Cardiac septum (tissue), 1 donor: ENCODE data around the gene FECH. TPM values are rescaled to one million over a fixed set of nuclear protein-coding genes. Genes with fewer than 3 reads are reported as not detected.
"Not testable (repeated sequence)": the region's sequence is repeated elsewhere in the genome, so short reads cannot be mapped to it uniquely, and the experiment has no call there.

Source experiments
- DNase-seq: peaks from one replicate; pipeline ENCODE4 v3.0.0-alpha.2; 2020; ENCODE audit warnings: low spot score
- intact Hi-C: fragments of 100-400 bp; cut with DNase I; formaldehyde crosslinking; loops from one replicate; pipeline ENCODE4 v1.14.0; 2022
- long read RNA-seq: library from polyadenylated mRNA; unstranded; transcript quantifications from one replicate; pipeline ENCODE4 v2.0.0, GENCODE V29; 2021
- total RNA-seq: library from RNA; stranded (reverse); fragmentation: NEBNext Ultra II Directional; extraction: Animal tissue kit (Norgen Biotek cat#: 25700); gene quantifications from one replicate; pipeline ENCODE4 v1.2.1, GENCODE V29; 2021
- donor health status: DM: no; HTN: no; CAD: no.

The FECH gene, protein sequence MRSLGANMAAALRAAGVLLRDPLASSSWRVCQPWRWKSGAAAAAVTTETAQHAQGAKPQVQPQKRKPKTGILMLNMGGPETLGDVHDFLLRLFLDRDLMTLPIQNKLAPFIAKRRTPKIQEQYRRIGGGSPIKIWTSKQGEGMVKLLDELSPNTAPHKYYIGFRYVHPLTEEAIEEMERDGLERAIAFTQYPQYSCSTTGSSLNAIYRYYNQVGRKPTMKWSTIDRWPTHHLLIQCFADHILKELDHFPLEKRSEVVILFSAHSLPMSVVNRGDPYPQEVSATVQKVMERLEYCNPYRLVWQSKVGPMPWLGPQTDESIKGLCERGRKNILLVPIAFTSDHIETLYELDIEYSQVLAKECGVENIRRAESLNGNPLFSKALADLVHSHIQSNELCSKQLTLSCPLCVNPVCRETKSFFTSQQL
- total RNA-seq = 39.5 TPM
- long read RNA-seq, transcript FECH-201 (11 exons, 3,853 nt) = major isoform, 49 of 71 reads
- long read RNA-seq, transcript FECH-202 (11 exons, 2,526 nt) = minor isoform, 6 of 71 reads
- long read RNA-seq, partial matches to known transcripts = 6 of 71 reads
- long read RNA-seq, other reads (novel, unspliced or antisense) = 10 of 71 reads

DNA sequence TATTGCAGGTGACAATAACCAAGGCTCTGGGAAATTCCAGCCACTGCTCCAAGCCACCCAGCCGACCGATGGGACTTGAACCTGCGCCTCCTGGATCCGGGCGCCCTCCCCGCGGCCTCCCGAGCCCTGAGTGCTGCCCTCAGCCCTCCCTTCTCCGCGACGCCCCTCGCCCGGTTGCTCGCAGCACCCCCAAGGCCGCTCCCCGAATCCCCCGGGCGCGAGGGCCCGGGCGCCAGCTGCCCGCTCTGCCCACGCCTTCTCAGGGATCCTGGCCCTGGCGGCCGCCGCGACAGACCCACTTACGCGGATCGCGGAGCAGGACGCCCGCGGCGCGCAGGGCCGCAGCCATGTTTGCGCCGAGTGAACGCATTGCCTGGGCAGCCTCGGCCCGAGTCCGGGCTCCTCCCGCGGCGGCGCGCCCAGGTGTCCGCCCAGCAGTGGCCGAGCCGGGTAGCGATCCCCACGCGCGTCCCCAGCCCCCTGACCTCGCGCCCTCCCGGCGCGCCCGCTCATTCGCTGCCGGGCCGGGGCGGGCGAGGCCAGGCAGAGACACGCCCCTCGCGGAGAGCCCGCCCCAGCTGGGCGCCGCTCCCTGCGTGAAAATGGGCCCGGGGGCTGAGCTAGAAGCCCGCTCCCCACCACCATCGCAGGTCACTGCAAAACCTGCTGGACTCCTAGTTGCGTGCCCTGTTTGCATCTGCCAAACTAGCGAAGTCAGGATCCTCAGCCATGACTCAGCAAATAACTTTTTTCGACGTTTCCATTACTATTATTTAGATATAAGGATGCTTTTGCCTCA is at the start of gene FECH:
Gene FECH (minus strand): TSS at position 452 of the 799 bp plus-strand sequence. CDS start 82 bp downstream, at position 370.
- DNase-seq = peak; percentile 92

DNA sequence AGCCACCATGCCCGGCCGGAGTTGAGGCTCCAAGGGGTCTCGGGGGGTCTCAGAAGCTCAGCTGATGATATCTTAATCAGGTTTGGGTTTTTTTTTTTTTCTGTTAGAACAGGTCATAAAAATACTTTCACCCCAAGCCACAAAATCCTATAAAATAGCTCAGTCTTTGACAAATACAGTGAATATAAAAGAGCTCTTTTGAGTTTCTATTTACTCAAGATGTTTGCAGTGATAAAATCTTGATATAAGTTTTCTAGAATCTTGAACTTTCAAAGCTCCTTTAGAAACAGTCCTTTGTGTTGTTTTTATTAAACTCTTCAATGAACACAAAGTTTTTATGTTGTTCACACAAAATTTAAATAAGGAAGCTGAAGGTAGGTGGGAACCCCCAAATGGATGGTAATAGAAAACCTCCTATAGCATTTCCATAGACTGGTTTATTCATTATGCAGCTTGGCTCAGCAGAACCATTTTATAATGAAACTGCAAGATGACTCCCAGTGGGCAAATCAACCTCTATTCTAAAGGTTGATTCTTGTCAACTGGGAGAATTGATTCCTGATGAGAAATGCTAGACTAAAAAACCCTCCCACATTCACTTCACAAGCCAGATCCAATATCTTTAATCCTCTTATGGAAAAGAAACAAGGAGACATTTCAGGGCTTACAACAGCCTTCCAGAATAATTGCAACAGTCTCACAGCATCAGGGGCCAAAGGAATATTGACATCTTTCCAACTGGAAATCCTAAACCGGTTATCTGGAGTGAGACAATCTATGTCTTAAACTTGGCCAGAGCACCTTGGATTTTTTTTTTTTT is 48.7 kb upstream of the FECH start:
- no peak for DNase-seq
- intact Hi-C loops = loop anchor here (10.0 kb wide), 2 partner anchors 170 to 220 kb away; partner anchors contain the start of gene ATP8B1

More for the DNA sequence above, at the start of gene FECH:
- intact Hi-C loops = no loop called here

DNA sequence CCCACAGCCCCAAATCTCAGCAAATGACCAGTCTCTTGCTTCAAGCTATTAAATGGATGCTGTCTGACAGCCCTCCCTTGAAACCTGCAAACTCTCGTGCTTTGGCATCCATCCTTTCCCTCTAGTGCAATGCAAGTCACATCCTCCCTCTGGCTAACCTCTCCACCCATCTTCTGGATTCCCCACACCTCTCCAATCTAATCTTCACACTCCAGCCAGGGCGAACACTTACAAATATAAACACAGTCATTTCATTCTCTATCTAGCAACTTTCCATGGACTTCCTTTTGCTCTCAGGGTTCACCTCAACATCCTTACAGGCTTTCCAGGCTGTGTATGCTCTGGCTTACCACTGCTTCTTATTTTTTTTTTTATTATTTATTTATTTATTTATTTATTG is 45.2 kb upstream of the FECH start:
- intact Hi-C loops = loop anchor here (5.0 to 10.0 kb wide), 3 partner anchors 173 to 491 kb away; partner anchors contain the start of gene ATP8B1
- DNase-seq = no peak

GRCh38 chr18:57630754-57631595 is 44.5 kb upstream of the FECH start:
- intact Hi-C loops = loop anchor here (1.0 to 10.0 kb wide), 4 partner anchors 10 to 491 kb away; partner anchors contain the start of genes ATP8B1 and NARS1
- no peak for DNase-seq

- peak; percentile 98 for DNase-seq
- intact Hi-C loops = loop anchor here (1.0 to 10.0 kb wide), 4 partner anchors 9 to 492 kb away; partner anchors contain the start of genes ATP8B1 and NARS1
Measured at GRCh38 chr18:57630002-57630753, 43.7 kb upstream of the FECH start.

- DNase-seq = no peak
- intact Hi-C loops = no loop called here
Measured at GRCh38 chr18:57629422-57629821, 42.9 kb upstream of the FECH start.

DNA sequence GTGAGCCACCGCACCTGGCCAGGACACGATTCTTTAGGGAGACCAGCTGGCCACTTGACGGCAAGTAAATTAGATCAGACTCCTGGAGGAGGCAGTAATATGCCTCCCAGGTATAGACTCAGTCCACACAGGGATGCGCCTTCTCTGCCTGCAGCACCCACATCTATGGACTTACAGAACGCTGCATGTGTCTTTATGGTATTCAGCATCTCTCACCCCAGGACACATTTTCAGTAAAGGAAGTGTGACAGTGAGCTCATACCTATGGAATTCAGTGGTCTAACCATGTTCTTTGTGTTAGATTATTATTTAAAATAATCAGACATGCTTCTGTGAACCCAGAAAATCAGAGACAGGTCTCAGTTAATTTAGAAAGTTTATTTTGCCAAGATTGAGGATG is 41.0 kb upstream of the FECH start:
- no peak for DNase-seq
- intact Hi-C loops = no loop called here

DNA sequence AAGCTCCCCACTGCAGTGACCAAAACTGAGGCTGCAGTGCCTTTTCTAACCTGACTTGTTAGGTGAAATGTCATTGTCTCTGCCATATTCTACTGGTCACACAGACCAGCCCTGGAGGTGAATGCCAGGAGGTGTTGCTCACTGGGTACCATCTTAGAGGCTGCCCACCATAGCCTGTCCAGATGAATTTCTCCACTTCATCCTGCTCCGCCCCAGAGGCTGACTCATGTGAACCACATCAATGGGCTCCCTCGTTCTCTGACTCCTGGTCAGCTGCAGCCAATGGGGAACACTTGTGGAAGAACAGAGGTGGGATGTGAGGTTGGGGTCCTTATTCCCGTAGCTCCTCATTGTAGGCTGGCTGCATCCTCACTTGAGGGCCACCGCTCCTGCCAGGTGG is 38.5 kb upstream of the FECH start:
- intact Hi-C loops = loop anchor here (5.0 kb wide), 1 partner anchor 417 kb away; the partner anchor contains the start of gene NEDD4L
- no peak for DNase-seq

DNA sequence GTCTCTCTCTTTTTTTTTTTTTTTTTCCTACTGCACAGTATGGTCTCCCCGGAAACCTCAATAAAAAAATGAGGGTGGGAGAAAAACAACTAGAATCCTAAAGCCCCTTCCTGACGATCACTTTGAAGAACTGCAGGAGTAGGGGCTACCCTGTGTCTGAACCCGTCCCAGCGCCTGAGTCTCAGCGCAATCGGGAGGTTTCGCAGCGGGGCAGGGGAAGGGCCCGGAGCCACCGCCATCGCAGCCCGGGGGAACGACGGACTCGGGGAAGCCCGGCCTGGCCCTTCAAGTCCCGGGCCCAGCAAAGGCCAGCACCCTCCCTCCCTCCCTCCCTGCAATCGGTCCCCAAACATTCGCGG is 34.7 kb upstream of the FECH start:
- intact Hi-C loops = loop anchor here (1.0 to 5.0 kb wide), 2 partner anchors 9 to 421 kb away; partner anchors contain the start of gene NEDD4L
- no peak for DNase-seq

DNA sequence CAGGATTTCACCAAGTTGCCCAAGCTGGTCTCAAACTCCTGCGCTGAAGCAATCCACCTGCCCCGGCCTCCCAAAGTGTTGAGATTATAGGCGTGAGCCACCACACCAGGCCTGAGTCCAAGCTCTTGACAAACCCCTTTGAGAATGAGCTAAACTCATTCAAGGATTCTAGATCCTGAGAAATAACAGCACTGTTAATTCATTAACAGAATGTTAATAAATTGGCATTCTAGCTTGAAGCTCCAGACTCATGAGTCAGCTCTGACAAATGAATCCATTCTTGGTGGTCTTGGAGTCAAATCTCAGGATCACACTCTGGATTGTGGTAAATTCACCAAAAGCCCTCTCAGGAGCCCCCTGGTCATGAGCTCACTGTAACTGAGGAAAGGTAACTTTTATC is 33.4 kb upstream of the FECH start:
- intact Hi-C loops = loop anchor here (5.0 kb wide), 1 partner anchor 422 kb away; the partner anchor contains the start of gene NEDD4L
- no peak for DNase-seq

GRCh38 chr18:57618910-57619309 is 32.4 kb upstream of the FECH start:
- intact Hi-C loops = no loop called here
- DNase-seq = no peak

GRCh38 chr18:57603871-57604270 is 17.4 kb upstream of the FECH start:
- DNase-seq = no peak
- intact Hi-C loops = no loop called here

GRCh38 chr18:57595347-57595746 is 8.8 kb upstream of the FECH start:
- intact Hi-C loops = no loop called here
- DNase-seq = no peak

DNA sequence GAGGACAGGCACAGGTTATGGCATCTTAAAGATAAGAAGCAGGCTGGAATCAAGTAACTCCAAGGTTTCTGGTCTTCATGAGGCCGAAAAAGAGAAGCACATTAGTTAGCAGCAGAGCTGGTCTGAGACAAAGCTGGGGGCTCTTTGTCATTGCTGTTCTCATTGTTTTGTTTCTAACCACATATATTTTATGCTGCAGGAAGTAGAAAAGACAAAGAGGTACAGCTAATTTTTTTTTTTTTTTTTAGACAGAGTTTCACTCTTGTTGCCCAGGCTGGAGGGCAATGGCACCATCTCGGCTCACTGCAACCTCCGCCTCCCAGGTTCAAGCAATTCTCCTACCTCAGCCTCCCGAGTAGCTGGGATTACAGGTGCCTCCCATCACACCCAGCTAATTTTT is 6.2 kb upstream of the FECH start:
- DNase-seq, intact Hi-C loops: not testable (repeated sequence)

GRCh38 chr18:57589161-57589560 is 2.7 kb upstream of the FECH start:
- intact Hi-C loops = no loop called here

DNA sequence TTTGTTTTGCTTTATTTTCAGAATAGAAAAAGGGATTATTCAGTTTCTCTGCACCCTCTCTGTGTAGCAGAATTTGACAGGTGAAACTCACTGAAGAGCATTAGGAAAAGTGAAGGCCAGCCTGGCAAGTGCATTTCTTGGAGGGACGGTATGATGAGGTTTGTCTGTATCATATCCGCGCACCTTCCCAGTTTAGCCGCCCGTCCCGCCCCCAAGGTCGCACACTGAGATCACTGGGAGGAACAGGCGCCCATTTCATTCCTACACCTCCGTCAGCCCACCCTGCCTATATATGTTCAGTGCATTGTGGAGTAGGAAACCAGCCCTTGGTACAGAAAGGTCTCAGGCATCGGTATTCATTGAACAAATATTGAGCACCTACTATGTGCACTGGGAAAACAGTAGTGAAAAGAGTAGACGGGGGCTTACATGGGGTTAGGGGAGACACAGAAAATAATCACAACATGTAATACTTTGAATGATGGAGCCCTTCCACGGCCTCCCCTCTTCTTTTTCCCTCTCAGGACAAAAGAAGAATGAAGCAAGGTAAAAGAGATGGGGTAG is 678 bp upstream of the FECH start:
- intact Hi-C loops = no loop called here
- no peak for DNase-seq

More at GRCh38 chr18:57589161-57589560, 2.7 kb upstream of the FECH start:
- DNase-seq = no peak

DNA sequence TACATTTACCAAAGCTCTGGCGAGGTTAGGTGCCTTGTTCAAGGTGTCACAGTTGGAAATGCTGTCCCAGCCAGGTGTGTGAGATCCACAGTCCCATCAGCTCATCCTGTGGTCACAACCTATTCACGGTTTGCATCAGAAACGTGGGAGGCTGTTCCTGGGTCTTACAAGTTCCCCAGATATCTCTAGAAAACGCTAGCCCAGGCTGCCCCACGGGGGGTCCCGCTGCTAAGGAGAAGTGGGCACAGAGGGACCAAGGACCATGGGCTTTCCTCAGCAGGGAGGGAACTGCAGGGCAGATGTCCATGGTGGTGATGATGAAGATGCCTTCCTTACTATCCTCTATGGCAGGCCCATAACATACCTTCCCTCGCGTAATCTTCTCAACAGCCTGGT is 649 bp downstream of the FECH start:
- intact Hi-C loops = no loop called here
- DNase-seq = no peak
